Purkinje cell (primary cell): ENCODE measurements around the gene CRB1. TPM values are rescaled to one million over a fixed set of nuclear protein-coding genes. Genes with fewer than 3 reads are reported as not detected.

Source experiments
- polyA plus RNA-seq: library from polyadenylated mRNA; unstranded; fragments of >200 nt; fragmentation: Nextera tagmentation; gene quantifications from 2 replicates; pipeline ENCODE4 v1.2.1, GENCODE V29; 2014

The CRB1 gene
- polyA plus RNA-seq, result 2.7 and 7.3 TPM in 2 replicates

GRCh38 chr1:197268012-197268411 lies at the start of gene CRB1:
Gene CRB1, plus strand, starts transcription at chr1:197268252. Its CDS starts 161 bp downstream, at chr1:197268413.

Other genes with a start within 250 kb of the CRB1 start
- not detected in 2 replicates for gene F13B, start 201.0 kb upstream of the CRB1 start, polyA plus RNA-seq
- gene ASPM, start 121.6 kb upstream of the CRB1 start, polyA plus RNA-seq, result 0.28 TPM in 1 of 2 replicates, not detected in the other
- 9.5 and 10.1 TPM in 2 replicates for gene ZBTB41, start 67.0 kb upstream of the CRB1 start, polyA plus RNA-seq